Activated naive CD4-positive, alpha-beta T cell treated with anti-CD3 and anti-CD28 coated beads, Interleukin-2, amount 50 U/mL, for 24 hours (primary cell): ENCODE data around the gene SERPINH1.

Experiments used
- H3K27ac Mint-ChIP-seq: one replicate; pipeline ENCODE4 v1.8.0; 2021; ENCODE audit warnings: mild to moderate bottlenecking, mixed read lengths
- H3K27me3 Mint-ChIP-seq: one replicate; pipeline ENCODE4 v1.8.0; 2021; ENCODE audit warnings: mixed read lengths
- H3K36me3 Mint-ChIP-seq: one replicate; pipeline ENCODE4 v1.8.0; 2021; ENCODE audit warnings: mixed read lengths
- H3K4me1 Mint-ChIP-seq: one replicate; pipeline ENCODE4 v1.8.0; 2021; ENCODE audit warnings: mixed read lengths
- H3K4me3 Mint-ChIP-seq: one replicate; pipeline ENCODE4 v1.8.0; 2021; ENCODE audit warnings: mild to moderate bottlenecking, mixed read lengths
- H3K9me3 Mint-ChIP-seq: one replicate; pipeline ENCODE4 v1.8.0; 2021; ENCODE audit warnings: mixed read lengths

SERPINH1 gene

GRCh38 chr11:75615751-75616150 is 53.7 kb downstream of the SERPINH1 start:
- peaks cover 2% of the 10 kb centered on the region for H3K36me3 Mint-ChIP-seq
- no peak overlapping the region for H3K27ac Mint-ChIP-seq
- no peaks in the 10 kb centered on the region for H3K27me3 Mint-ChIP-seq
- H3K4me3 Mint-ChIP-seq = no peak overlapping the region
- H3K4me1 Mint-ChIP-seq = no peaks in the 10 kb centered on the region
- no peaks in the 10 kb centered on the region for H3K9me3 Mint-ChIP-seq

- no peaks in the 10 kb centered on the region for H3K9me3 Mint-ChIP-seq
- H3K27ac Mint-ChIP-seq = no peak overlapping the region
- H3K36me3 Mint-ChIP-seq = peaks cover 2% of the 10 kb centered on the region
- H3K4me1 Mint-ChIP-seq = no peaks in the 10 kb centered on the region
- H3K4me3 Mint-ChIP-seq = no peak overlapping the region
- H3K27me3 Mint-ChIP-seq = no peaks in the 10 kb centered on the region
Observed at GRCh38 chr11:75616281-75616680, 54.2 kb downstream of the SERPINH1 start.
